ENCODE results near the gene TNIK. TPM values are rescaled to one million over a fixed set of nuclear protein-coding genes. Genes with fewer than 3 reads are reported as not detected.
"Not testable (repeated sequence)": the region's sequence is repeated elsewhere in the genome, so short reads cannot be mapped to it uniquely, and the experiment has no call there.

TNIK gene
- total RNA-seq, 2 donors from 2014 or later: 28.6 to 43.8 TPM

- Mint-ChIP-seq H3K27ac (no peak overlapping the region), H3K9me3 (no peaks in the 10 kb centered on the region), H3K4me1 (no peaks in the 10 kb centered on the region), H3K36me3 (ENCODE audit: low read depth) (peaks cover 82% of the 10 kb centered on the region), H3K4me3 (no peak overlapping the region), H3K27me3 (no peaks in the 10 kb centered on the region)
- ATAC-seq (replicated peaks): no peak
Observed at GRCh38 chr3:171135549-171135948, 324.7 kb downstream of the TNIK start.

- Mint-ChIP-seq H3K4me1 (peaks cover 6% of the 10 kb centered on the region), H3K27me3 (no peaks in the 10 kb centered on the region), H3K4me3 (no peak overlapping the region), H3K9me3 (no peaks in the 10 kb centered on the region), H3K36me3 (ENCODE audit: low read depth) (peaks cover 82% of the 10 kb centered on the region), H3K27ac (peak overlapping the region; percentile 57)
- ATAC-seq (replicated peaks): no peak
Observed at GRCh38 chr3:171133796-171134569, 326.2 kb downstream of the TNIK start.

- H3K27me3 Mint-ChIP-seq: no peaks in the 10 kb centered on the region
- peak overlapping the region; percentile 57 for H3K27ac Mint-ChIP-seq
- no peak for ATAC-seq (replicated peaks)
- no peaks in the 10 kb centered on the region for H3K9me3 Mint-ChIP-seq
- peaks cover 6% of the 10 kb centered on the region for H3K4me1 Mint-ChIP-seq
- peaks cover 82% of the 10 kb centered on the region for H3K36me3 Mint-ChIP-seq (ENCODE audit: low read depth)
- no peak overlapping the region for H3K4me3 Mint-ChIP-seq
Observed at GRCh38 chr3:171133337-171133736, 326.9 kb downstream of the TNIK start.

GRCh38 chr3:171132873-171133272, 327.3 kb downstream of the TNIK start:
- ATAC-seq (replicated peaks): no peak
- peak overlapping the region; percentile 57 for H3K27ac Mint-ChIP-seq
- no peaks in the 10 kb centered on the region for H3K9me3 Mint-ChIP-seq
- H3K27me3 Mint-ChIP-seq: no peaks in the 10 kb centered on the region
- H3K4me3 Mint-ChIP-seq: no peak overlapping the region
- H3K4me1 Mint-ChIP-seq: peaks cover 6% of the 10 kb centered on the region
- peaks cover 82% of the 10 kb centered on the region for H3K36me3 Mint-ChIP-seq (ENCODE audit: low read depth)

GRCh38 chr3:171129827-171130226, 330.4 kb downstream of the TNIK start:
- Mint-ChIP-seq H3K9me3 (no peaks in the 10 kb centered on the region), H3K4me1 (peaks cover 6% of the 10 kb centered on the region), H3K36me3 (ENCODE audit: low read depth) (peaks cover 80% of the 10 kb centered on the region), H3K27me3 (no peaks in the 10 kb centered on the region), H3K27ac (peak overlapping the region; percentile 26), H3K4me3 (no peak overlapping the region)
- ATAC-seq (replicated peaks): no peak

- Mint-ChIP-seq H3K27ac (no peak overlapping the region), H3K4me1 (peaks cover 6% of the 10 kb centered on the region), H3K36me3 (ENCODE audit: low read depth) (peaks cover 82% of the 10 kb centered on the region), H3K27me3 (no peaks in the 10 kb centered on the region), H3K4me3 (no peak overlapping the region), H3K9me3 (no peaks in the 10 kb centered on the region)
- ATAC-seq (replicated peaks): no peak
Observed at GRCh38 chr3:171127611-171128010, 332.6 kb downstream of the TNIK start.

- ATAC-seq (replicated peaks): no peak
- H3K27me3 Mint-ChIP-seq: no peaks in the 10 kb centered on the region
- no peaks in the 10 kb centered on the region for H3K9me3 Mint-ChIP-seq
- H3K4me3 Mint-ChIP-seq: no peak overlapping the region
- H3K36me3 Mint-ChIP-seq (ENCODE audit: low read depth): peaks cover 92% of the 10 kb centered on the region
- H3K27ac Mint-ChIP-seq: no peak overlapping the region
- H3K4me1 Mint-ChIP-seq: peaks cover 6% of the 10 kb centered on the region
Observed at GRCh38 chr3:171126478-171127209, 333.6 kb downstream of the TNIK start.

- ATAC-seq (replicated peaks): no peak
- H3K36me3 Mint-ChIP-seq (ENCODE audit: low read depth): peaks cover 98% of the 10 kb centered on the region
- H3K4me1 Mint-ChIP-seq: peaks cover 6% of the 10 kb centered on the region
- H3K9me3 Mint-ChIP-seq: no peaks in the 10 kb centered on the region
- no peaks in the 10 kb centered on the region for H3K27me3 Mint-ChIP-seq
- H3K27ac Mint-ChIP-seq: no peak overlapping the region
- H3K4me3 Mint-ChIP-seq: no peak overlapping the region
Observed at GRCh38 chr3:171125010-171125409, 335.2 kb downstream of the TNIK start.

GRCh38 chr3:171123915-171124314, 336.3 kb downstream of the TNIK start:
- Mint-ChIP-seq H3K27ac (no peak overlapping the region), H3K9me3 (peaks cover 4% of the 10 kb centered on the region), H3K4me1 (no peaks in the 10 kb centered on the region), H3K4me3 (no peak overlapping the region), H3K27me3 (no peaks in the 10 kb centered on the region), H3K36me3 (ENCODE audit: low read depth) (peaks cover 98% of the 10 kb centered on the region)
- no peak for ATAC-seq (replicated peaks)

GRCh38 chr3:171122861-171123260, 337.3 kb downstream of the TNIK start:
- Mint-ChIP-seq H3K9me3 (peaks cover 4% of the 10 kb centered on the region), H3K4me1 (no peaks in the 10 kb centered on the region), H3K27ac (no peak overlapping the region), H3K4me3 (no peak overlapping the region), H3K36me3 (ENCODE audit: low read depth) (peaks cover 95% of the 10 kb centered on the region), H3K27me3 (no peaks in the 10 kb centered on the region)
- ATAC-seq (replicated peaks): no peak

GRCh38 chr3:171122240-171122639, 338.0 kb downstream of the TNIK start:
- Mint-ChIP-seq H3K4me3 (no peak overlapping the region), H3K4me1 (no peaks in the 10 kb centered on the region), H3K36me3 (ENCODE audit: low read depth) (peaks cover 92% of the 10 kb centered on the region), H3K27ac (no peak overlapping the region), H3K27me3 (no peaks in the 10 kb centered on the region), H3K9me3 (peaks cover 4% of the 10 kb centered on the region)
- ATAC-seq (replicated peaks): no peak

- H3K27ac Mint-ChIP-seq: no peak overlapping the region
- ATAC-seq (replicated peaks): no peak
- H3K4me3 Mint-ChIP-seq: no peak overlapping the region
- H3K4me1 Mint-ChIP-seq: peaks cover 2% of the 10 kb centered on the region
- peaks cover 4% of the 10 kb centered on the region for H3K9me3 Mint-ChIP-seq
- H3K27me3 Mint-ChIP-seq: no peaks in the 10 kb centered on the region
- H3K36me3 Mint-ChIP-seq (ENCODE audit: low read depth): peaks cover 93% of the 10 kb centered on the region
Observed at GRCh38 chr3:171121801-171122200, 338.4 kb downstream of the TNIK start.

- H3K27ac Mint-ChIP-seq; ATAC-seq (replicated peaks); H3K27me3 Mint-ChIP-seq; H3K4me1 Mint-ChIP-seq; H3K4me3 Mint-ChIP-seq; H3K9me3 Mint-ChIP-seq: not testable (repeated sequence)
- H3K36me3 Mint-ChIP-seq (ENCODE audit: low read depth): peaks cover 92% of the 10 kb centered on the region
Observed at GRCh38 chr3:171119402-171119801, 340.8 kb downstream of the TNIK start.

- not testable (repeated sequence) for H3K27me3 Mint-ChIP-seq; H3K4me1 Mint-ChIP-seq; H3K4me3 Mint-ChIP-seq; H3K27ac Mint-ChIP-seq; ATAC-seq (replicated peaks); H3K9me3 Mint-ChIP-seq
- peaks cover 92% of the 10 kb centered on the region for H3K36me3 Mint-ChIP-seq (ENCODE audit: low read depth)
Observed at GRCh38 chr3:171118993-171119392, 341.2 kb downstream of the TNIK start.

GRCh38 chr3:171116824-171117395, 343.3 kb downstream of the TNIK start:
- Mint-ChIP-seq H3K36me3 (ENCODE audit: low read depth) (peaks cover 91% of the 10 kb centered on the region), H3K9me3 (peaks cover 4% of the 10 kb centered on the region), H3K27me3 (no peaks in the 10 kb centered on the region), H3K4me1 (peaks cover 4% of the 10 kb centered on the region), H3K27ac (no peak overlapping the region), H3K4me3 (no peak overlapping the region)
- ATAC-seq (replicated peaks): no peak

Measured in activated T-helper 17 cell treated with anti-CD3 and anti-CD28 coated beads, Interleukin-2, amount 50 U/mL, for 72 hours (primary cell).